IPS DF 4.7 (cell line): Measurements from ENCODE around the gene ANKIB1.
A peak's percentile ranks its signal among the peaks of the same experiment; 100 is the strongest.

ENCODE experiments used
- DNase-seq: peaks from one replicate; pipeline ENCODE4 v3.0.0-alpha.2; 2013; ENCODE audit warnings: low spot score; ENCODE audit errors: extremely low read depth

ANKIB1 gene

DNA sequence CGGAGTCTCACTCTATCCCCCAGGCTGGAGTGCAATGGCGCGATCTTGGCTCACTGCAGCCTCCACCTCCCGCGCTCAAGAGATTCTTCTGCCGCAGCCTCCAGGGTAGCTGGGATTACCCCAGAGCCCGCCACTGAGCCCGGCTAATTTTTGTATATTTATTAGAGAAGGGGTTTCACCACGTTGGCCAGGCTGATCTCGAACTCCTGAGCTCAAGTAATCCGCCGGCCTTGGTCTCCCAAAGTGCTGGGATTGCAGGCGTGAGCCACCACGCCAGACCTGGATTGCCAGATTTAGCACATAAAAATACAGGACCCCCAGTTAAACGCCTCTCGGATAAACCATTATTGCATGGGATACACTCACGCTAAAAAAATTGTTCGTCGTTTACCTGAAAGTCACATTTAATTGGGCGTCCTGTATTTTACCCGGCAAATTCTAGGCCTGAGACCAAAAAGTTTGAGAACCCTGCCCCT lies 201.1 kb downstream of the ANKIB1 start:
- DNase-seq: no peak

- peak; percentile 76 for DNase-seq
Observed at GRCh38 chr7:92447345-92448204, 201.8 kb downstream of the ANKIB1 start, which contains the start of gene GATAD1. GATAD1 (plus strand) TSS chr7:92447482; CDS start chr7:92447730, 248 bp downstream.

DNA sequence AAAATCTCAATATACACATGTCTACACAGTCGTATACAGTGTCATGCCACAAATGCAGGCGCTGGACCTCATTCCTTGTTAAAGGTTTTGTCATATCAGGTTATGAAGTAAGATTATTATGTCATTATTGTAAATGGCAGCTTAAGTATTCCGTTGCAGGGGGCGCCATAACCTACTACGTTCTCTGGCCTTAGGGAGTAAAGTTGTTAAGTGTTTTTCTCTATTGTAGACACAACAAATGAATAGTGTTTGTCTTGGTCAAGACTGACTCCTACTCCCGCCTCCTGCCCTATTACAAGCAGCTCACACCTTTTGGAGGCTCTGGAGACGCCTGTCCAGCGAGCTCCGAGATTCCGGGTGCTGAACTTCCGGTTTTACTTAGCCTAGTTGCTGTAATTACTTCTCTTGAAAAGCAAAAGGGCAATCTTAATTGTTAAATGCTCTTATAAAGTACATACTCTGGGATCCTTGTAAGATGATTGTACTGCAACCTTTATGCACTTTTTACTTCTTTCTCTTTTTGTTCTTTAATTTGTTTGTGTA lies 202.5 kb downstream of the ANKIB1 start:
- no peak for DNase-seq
